Activated CD8-positive, alpha-beta memory T cell treated with anti-CD3 and anti-CD28 coated beads, Interleukin-2, amount 10 ng/mL, durations not matched to agents 7 days and 5 days (primary cell): ENCODE data around the gene AMPD2. TPM values are rescaled to one million over a fixed set of nuclear protein-coding genes. Genes with fewer than 3 reads are reported as not detected.
"Not testable (repeated sequence)": the region's sequence is repeated elsewhere in the genome, so short reads cannot be mapped to it uniquely, and the experiment has no call there.

Experiments
- ATAC-seq: fragments of 150-1000 bp; cut with Tn5 transposase; one replicate; pipeline ENCODE4 v1.10.0; 2021; ENCODE audit warnings: moderate library complexity
- CTCF ChIA-PET: fragments of 350-600 bp; sonication (Branson Sonifier 250); formaldehyde crosslinking; loops from one replicate; lab custom pipeline; 2021; ENCODE audit warnings: antibody characterized with exemption; lab: Charles Lee
- DNase-seq: peaks from one replicate; pipeline ENCODE4 v3.0.0-alpha.2; 2020
- H3K27ac Mint-ChIP-seq: one replicate; pipeline ENCODE4 v1.8.0; 2021; ENCODE audit warnings: mild to moderate bottlenecking, mixed read lengths
- H3K27me3 Mint-ChIP-seq: one replicate; pipeline ENCODE4 v1.8.0; 2021; ENCODE audit warnings: mixed read lengths
- H3K36me3 Mint-ChIP-seq: one replicate; pipeline ENCODE4 v1.8.0; 2021; ENCODE audit warnings: mild to moderate bottlenecking, mixed read lengths
- H3K4me1 Mint-ChIP-seq: one replicate; pipeline ENCODE4 v1.8.0; 2021; ENCODE audit warnings: mixed read lengths
- H3K4me3 Mint-ChIP-seq: one replicate; pipeline ENCODE4 v1.8.0; 2021; ENCODE audit warnings: mild to moderate bottlenecking, moderate library complexity, mixed read lengths
- H3K9me3 Mint-ChIP-seq: one replicate; pipeline ENCODE4 v1.8.0; 2022; ENCODE audit warnings: low read depth, mixed read lengths
- total RNA-seq, 2 experiments: library from RNA; stranded (reverse); gene quantifications; one replicate each; pipeline ENCODE4 v1.2.3, GENCODE V29; 2021

Gene AMPD2
- total RNA-seq, 2 experiments from 2014 or later = 90.4 to 113 TPM

DNA sequence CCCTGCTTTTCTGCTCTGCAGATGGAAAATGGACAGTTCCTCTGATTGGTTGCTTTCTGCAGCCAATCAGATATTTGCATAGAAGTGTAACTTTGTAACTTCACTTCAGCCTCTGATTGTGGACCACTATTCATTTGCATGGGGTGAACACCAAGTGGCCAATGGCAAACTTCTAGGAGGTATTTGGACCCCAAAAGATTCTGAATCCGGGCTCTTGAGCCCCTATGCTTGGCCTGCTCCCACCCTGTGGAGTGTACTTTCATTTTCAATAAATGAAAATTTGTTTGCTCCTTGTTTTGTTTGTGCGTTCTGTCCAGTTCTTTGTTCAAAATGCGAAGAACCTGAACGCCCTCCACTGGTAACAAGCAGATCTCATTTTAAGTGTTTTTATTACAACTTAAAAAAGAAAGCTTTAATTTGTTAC is 29.9 kb downstream of the AMPD2 start:
- peak; percentile 21 for DNase-seq
- H3K27ac Mint-ChIP-seq = no peak overlapping the region
- no peaks in the 10 kb centered on the region for H3K36me3 Mint-ChIP-seq
- ATAC-seq = no peak
- peaks cover 7% of the 10 kb centered on the region for H3K4me1 Mint-ChIP-seq
- CTCF ChIA-PET = interaction anchor here (1.0 to 5.6 kb wide), 12 partner anchors 9 to 335 kb away, joined by 4 to 98 read pairs (median 7); partner anchors contain the start of gene AHCYL1
- peaks cover 40% of the 10 kb centered on the region for H3K27me3 Mint-ChIP-seq
- H3K9me3 Mint-ChIP-seq = no peaks in the 10 kb centered on the region
- H3K4me3 Mint-ChIP-seq = no peak overlapping the region

- H3K27ac Mint-ChIP-seq = no peak overlapping the region
- H3K9me3 Mint-ChIP-seq = no peaks in the 10 kb centered on the region
- no peak overlapping the region for H3K4me3 Mint-ChIP-seq
- peaks cover 15% of the 10 kb centered on the region for H3K4me1 Mint-ChIP-seq
- H3K27me3 Mint-ChIP-seq = peaks cover 44% of the 10 kb centered on the region
- ATAC-seq (no peak), DNase-seq (no peak)
- H3K36me3 Mint-ChIP-seq = no peaks in the 10 kb centered on the region
- CTCF ChIA-PET = interaction anchor here (0.7 to 5.6 kb wide), 16 partner anchors 7 to 364 kb away, joined by 3 to 98 read pairs (median 7); partner anchors contain the start of gene AHCYL1
Observed at GRCh38 chr1:109650609-109651008, 31.0 kb downstream of the AMPD2 start.

GRCh38 chr1:109652402-109652801 is 32.8 kb downstream of the AMPD2 start:
- Mint-ChIP-seq H3K27ac (no peak overlapping the region), H3K9me3 (no peaks in the 10 kb centered on the region), H3K36me3 (no peaks in the 10 kb centered on the region), H3K4me3 (no peak overlapping the region), H3K27me3 (peaks cover 44% of the 10 kb centered on the region), H3K4me1 (peaks cover 16% of the 10 kb centered on the region)
- ATAC-seq (no peak), DNase-seq (no peak)
- CTCF ChIA-PET = interaction anchor here (1.3 to 5.6 kb wide), 7 partner anchors 9 to 359 kb away, joined by 4 to 98 read pairs (median 18); partner anchors contain the start of gene AHCYL1

GRCh38 chr1:109653306-109653705 is 33.7 kb downstream of the AMPD2 start:
- Mint-ChIP-seq H3K4me3 (no peak overlapping the region), H3K9me3 (no peaks in the 10 kb centered on the region), H3K36me3 (no peaks in the 10 kb centered on the region), H3K27me3 (peaks cover 44% of the 10 kb centered on the region), H3K4me1 (peaks cover 16% of the 10 kb centered on the region), H3K27ac (no peak overlapping the region)
- no peak for DNase-seq
- CTCF ChIA-PET = interaction anchor here (1.3 to 5.6 kb wide), 3 partner anchors 13 to 358 kb away, joined by 5 to 98 read pairs (median 50); no protein-coding TSS in a partner anchor
- no peak for ATAC-seq

GRCh38 chr1:109654519-109654918 is 34.9 kb downstream of the AMPD2 start:
- Mint-ChIP-seq H3K4me3 (no peak overlapping the region), H3K4me1 (peaks cover 10% of the 10 kb centered on the region), H3K9me3 (no peaks in the 10 kb centered on the region), H3K27me3 (peaks cover 44% of the 10 kb centered on the region), H3K27ac (no peak overlapping the region), H3K36me3 (no peaks in the 10 kb centered on the region)
- ATAC-seq (no peak), DNase-seq (peak; percentile 29)
- CTCF ChIA-PET = interaction anchor here (7.5 kb wide), 1 partner anchor 13 kb away, joined by 82 read pairs; no protein-coding TSS in a partner anchor

GRCh38 chr1:109655615-109656519 is 36.2 kb downstream of the AMPD2 start, which contains the start of gene GSTM4:
TSS of gene GSTM4 (plus strand) at chr1:109656099. CDS start at chr1:109656390, 291 bp downstream.
- H3K27ac Mint-ChIP-seq = peak within 1 kb of the TSS; percentile 48
- peak; percentile 73 for DNase-seq

DNA sequence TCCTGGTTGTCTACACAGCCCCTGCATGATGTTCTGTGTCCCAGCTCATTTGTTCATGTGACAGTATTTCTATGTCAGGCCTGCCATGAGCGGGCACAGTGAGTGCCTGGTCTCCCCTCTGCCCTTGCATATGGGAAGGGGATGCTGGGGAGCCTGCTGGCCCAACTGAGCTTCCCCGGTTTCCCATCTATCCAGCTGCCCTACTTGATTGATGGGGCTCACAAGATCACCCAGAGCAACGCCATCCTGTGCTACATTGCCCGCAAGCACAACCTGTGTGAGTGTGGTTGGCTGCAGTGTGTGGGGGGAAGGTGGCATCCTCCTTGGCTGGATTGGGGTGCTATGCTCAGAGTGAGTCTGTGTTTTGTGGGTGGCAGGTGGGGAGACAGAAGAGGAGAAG is 37.8 kb downstream of the AMPD2 start:
- Mint-ChIP-seq H3K4me3 (peak overlapping the region; percentile 5), H3K27me3 (peaks cover 20% of the 10 kb centered on the region), H3K36me3 (no peaks in the 10 kb centered on the region), H3K27ac (no peak overlapping the region), H3K9me3 (no peaks in the 10 kb centered on the region), H3K4me1 (peaks cover 10% of the 10 kb centered on the region)
- ATAC-seq (no peak), DNase-seq (peak; percentile 31)
- CTCF ChIA-PET = interaction anchor here (1.4 to 7.5 kb wide), 3 partner anchors 16 to 125 kb away, joined by 3 to 82 read pairs (median 5); no protein-coding TSS in a partner anchor

More at GRCh38 chr1:109655615-109656519, 36.2 kb downstream of the AMPD2 start, which contains the start of gene GSTM4:
- Mint-ChIP-seq H3K9me3 (no peaks in the 10 kb centered on the region), H3K36me3 (no peaks in the 10 kb centered on the region), H3K27me3 (peaks cover 34% of the 10 kb centered on the region), H3K4me1 (peaks cover 10% of the 10 kb centered on the region), H3K4me3 (peak within 1 kb of the TSS; percentile 79)
- CTCF ChIA-PET = interaction anchor here (0.7 to 7.5 kb wide), 8 partner anchors 15 to 329 kb away, joined by 3 to 82 read pairs (median 4); partner anchors contain the start of genes AHCYL1 and GNAI3
- ATAC-seq = peak; percentile 93

DNA sequence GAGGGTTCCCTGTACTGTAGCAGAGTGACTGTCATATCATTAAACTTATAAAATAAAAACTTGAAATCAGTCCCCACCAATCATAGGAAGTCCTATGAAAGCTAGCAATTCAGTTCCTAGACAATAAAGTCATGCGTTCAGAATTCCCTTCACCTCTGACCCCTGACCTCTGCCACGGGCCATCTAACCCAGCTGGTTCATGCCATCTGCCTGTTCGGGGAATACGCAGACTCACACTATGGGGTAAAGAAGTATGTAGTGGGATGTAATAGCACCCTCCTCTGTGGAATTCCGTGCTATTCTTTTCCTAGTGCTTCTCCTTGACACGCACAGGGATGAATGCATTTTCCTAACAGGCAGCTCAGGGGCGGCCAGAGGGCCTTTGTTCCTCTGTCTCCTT is 38.3 kb downstream of the AMPD2 start:
- Mint-ChIP-seq H3K27ac (no peak overlapping the region), H3K36me3 (no peaks in the 10 kb centered on the region), H3K4me1 (peaks cover 10% of the 10 kb centered on the region), H3K9me3 (no peaks in the 10 kb centered on the region), H3K4me3 (no peak overlapping the region), H3K27me3 (peaks cover 16% of the 10 kb centered on the region)
- peak; percentile 14 for DNase-seq
- ATAC-seq = no peak
- CTCF ChIA-PET = interaction anchor here (1.4 to 7.5 kb wide), 3 partner anchors 17 to 125 kb away, joined by 3 to 82 read pairs (median 5); no protein-coding TSS in a partner anchor

DNA sequence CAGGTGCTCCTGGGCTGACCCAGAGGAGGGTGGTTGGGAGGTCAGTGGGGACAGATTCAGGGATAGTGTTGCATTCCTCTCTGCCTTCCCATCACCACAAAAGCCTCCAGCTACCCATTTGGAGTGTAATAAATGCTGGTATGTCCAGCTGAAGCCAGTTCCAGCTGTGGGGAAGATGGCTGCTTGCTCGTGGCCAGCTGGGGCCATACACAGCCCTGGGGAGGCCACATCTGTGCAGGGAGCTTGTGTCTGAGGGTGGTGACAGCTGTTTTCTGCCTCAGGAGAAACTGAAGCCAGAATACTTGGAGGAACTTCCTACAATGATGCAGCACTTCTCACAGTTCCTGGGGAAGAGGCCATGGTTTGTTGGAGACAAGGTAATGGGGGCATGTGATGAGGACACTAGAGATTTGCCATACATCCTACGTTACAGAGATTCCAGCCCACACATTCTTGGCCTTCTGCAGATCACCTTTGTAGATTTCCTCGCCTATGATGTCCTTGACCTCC is 39.0 kb downstream of the AMPD2 start:
- no peaks in the 10 kb centered on the region for H3K9me3 Mint-ChIP-seq
- H3K4me1 Mint-ChIP-seq = peaks cover 10% of the 10 kb centered on the region
- no peak overlapping the region for H3K4me3 Mint-ChIP-seq
- ATAC-seq (no peak), DNase-seq (peak; percentile 37)
- CTCF ChIA-PET = interaction anchor here (1.4 to 7.5 kb wide), 3 partner anchors 17 to 126 kb away, joined by 3 to 82 read pairs (median 5); no protein-coding TSS in a partner anchor
- H3K36me3 Mint-ChIP-seq = no peaks in the 10 kb centered on the region
- H3K27me3 Mint-ChIP-seq = peaks cover 10% of the 10 kb centered on the region
- no peak overlapping the region for H3K27ac Mint-ChIP-seq

- DNase-seq = peak; percentile 29
- no peaks in the 10 kb centered on the region for H3K36me3 Mint-ChIP-seq
- H3K9me3 Mint-ChIP-seq = no peaks in the 10 kb centered on the region
- H3K27ac Mint-ChIP-seq = no peak overlapping the region
- ATAC-seq = no peak
- no peak overlapping the region for H3K4me3 Mint-ChIP-seq
- CTCF ChIA-PET = interaction anchor here (7.5 kb wide), 1 partner anchor 18 kb away, joined by 82 read pairs; no protein-coding TSS in a partner anchor
- H3K4me1 Mint-ChIP-seq = peaks cover 10% of the 10 kb centered on the region
- peaks cover 7% of the 10 kb centered on the region for H3K27me3 Mint-ChIP-seq
Observed at GRCh38 chr1:109659145-109659544, 39.5 kb downstream of the AMPD2 start.

DNA sequence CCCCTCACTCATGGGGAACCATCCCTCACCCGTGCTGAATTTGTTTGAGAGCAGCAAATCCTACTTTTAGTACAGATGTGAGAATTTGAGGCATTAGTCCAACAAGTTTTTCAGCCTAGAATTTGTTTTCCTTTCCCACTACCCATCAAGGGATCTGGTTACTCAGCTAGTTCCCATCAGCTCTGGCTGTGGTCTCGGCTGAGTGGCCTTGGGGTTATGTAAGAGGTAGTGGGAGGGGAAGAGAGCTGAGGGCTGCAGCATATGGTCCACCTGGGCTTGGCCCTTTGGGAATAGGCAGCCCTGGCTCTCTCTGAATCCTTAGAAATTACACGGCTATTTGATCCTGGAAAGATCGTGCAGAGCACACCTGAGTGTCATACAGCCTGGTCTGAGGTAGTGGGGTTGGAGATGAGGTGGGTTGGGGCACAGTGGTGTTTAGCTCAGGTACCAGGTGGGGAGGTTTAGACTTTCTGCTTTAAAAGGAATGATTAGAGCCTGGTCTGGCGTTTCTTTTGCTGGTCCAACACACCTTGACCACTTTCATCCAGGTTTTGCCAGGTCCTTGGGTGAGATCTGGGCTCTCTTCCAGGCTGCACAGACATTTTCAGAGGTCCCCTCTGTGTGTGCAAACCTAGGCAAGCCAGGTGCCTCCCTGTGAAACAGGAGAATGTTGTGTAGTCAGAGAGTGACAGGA is 40.5 kb downstream of the AMPD2 start:
- Mint-ChIP-seq H3K4me3 (no peak overlapping the region), H3K27ac (no peak overlapping the region), H3K9me3 (no peaks in the 10 kb centered on the region), H3K27me3 (no peaks in the 10 kb centered on the region), H3K36me3 (no peaks in the 10 kb centered on the region), H3K4me1 (peaks cover 6% of the 10 kb centered on the region)
- peak; percentile 37 for DNase-seq
- CTCF ChIA-PET = interaction anchor here (7.5 kb wide), 1 partner anchor 19 kb away, joined by 82 read pairs; no protein-coding TSS in a partner anchor
- no peak for ATAC-seq

DNA sequence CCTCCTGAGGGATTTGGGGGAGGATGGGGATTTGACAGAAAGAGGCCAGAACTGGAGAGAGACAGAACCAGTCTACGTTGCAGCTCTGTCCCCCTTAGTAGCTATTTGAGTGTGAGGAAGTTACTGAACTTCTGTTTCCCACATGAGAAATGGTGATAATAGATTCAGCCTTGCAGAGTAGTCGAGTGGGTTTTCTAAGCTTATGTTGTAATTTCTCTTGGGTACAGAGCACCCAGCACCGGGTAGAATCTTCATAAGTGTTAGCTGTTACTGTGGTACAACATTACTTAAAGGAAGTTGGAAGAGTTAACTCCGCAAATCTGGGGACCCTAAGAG is 41.0 kb downstream of the AMPD2 start:
- H3K27me3 Mint-ChIP-seq, ATAC-seq, H3K9me3 Mint-ChIP-seq, H3K27ac Mint-ChIP-seq, H3K4me1 Mint-ChIP-seq, H3K4me3 Mint-ChIP-seq, DNase-seq, H3K36me3 Mint-ChIP-seq: not testable (repeated sequence)
- CTCF ChIA-PET = interaction anchor here (1.6 to 7.5 kb wide), 2 partner anchors 11 to 19 kb away, joined by 5 to 82 read pairs; no protein-coding TSS in a partner anchor
